ENCODE results near the gene ITPRIP. TPM values are rescaled to one million over a fixed set of nuclear protein-coding genes. Genes with fewer than 3 reads are reported as not detected.

Gene ITPRIP
- total RNA-seq, 1 experiment from 2014 or later: 24.8 TPM

DNA sequence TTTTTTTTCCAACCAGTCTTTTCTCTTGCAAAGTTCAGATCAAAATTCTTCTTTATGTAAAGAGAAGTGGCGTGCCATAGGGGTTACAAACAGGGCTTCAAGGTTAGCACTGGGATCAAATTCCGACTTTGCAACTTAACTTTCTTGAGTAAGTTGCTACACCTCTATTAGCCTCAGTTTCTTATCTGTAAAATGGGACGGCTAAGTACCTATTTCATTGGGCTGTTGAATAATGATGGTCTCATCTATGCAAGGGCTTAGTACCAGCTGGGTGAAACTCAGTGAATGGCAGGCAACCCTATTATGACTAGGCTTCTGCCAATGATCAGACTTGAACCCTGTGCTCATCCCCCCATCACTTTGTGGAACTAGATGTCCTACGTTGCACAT, 33.9 kb downstream of the ITPRIP start:
- no TSS peak for BruUV-seq (replicated peaks)
- no peak overlapping the region for H3K4me3 ChIP-seq (ENCODE audit: low read depth, low read length, poor library complexity, severe bottlenecking)
- no peaks in the 10 kb centered on the region for H3K27me3 ChIP-seq (replicated peaks; ENCODE audit: insufficient read depth, low read depth, low read length, poor library complexity)
- no peaks in the 10 kb centered on the region for H3K9me3 ChIP-seq (ENCODE audit: low read depth, low read length, poor library complexity, severe bottlenecking)
- no peak for DNase-seq (ENCODE audit: low spot score)
- POLR2A ChIA-PET (ENCODE audit: low non-redundant PET): no interaction called here
- no peak overlapping the region for H3K27ac ChIP-seq (ENCODE audit: low read depth, low read length, poor library complexity, severe bottlenecking)
- TF ChIP-seq, protein P1, sequence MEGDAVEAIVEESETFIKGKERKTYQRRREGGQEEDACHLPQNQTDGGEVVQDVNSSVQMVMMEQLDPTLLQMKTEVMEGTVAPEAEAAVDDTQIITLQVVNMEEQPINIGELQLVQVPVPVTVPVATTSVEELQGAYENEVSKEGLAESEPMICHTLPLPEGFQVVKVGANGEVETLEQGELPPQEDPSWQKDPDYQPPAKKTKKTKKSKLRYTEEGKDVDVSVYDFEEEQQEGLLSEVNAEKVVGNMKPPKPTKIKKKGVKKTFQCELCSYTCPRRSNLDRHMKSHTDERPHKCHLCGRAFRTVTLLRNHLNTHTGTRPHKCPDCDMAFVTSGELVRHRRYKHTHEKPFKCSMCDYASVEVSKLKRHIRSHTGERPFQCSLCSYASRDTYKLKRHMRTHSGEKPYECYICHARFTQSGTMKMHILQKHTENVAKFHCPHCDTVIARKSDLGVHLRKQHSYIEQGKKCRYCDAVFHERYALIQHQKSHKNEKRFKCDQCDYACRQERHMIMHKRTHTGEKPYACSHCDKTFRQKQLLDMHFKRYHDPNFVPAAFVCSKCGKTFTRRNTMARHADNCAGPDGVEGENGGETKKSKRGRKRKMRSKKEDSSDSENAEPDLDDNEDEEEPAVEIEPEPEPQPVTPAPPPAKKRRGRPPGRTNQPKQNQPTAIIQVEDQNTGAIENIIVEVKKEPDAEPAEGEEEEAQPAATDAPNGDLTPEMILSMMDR (conservative IDR thresholded peaks at IDR 0.05; ENCODE audit: low read depth, low read length): no peak
- TF ChIP-seq EZH2 (IDR thresholded peaks at IDR 0.05; ENCODE audit: borderline replicate concordance, low read depth, low read length, poor library complexity, severe bottlenecking): no peak
- H3K36me3 ChIP-seq (ENCODE audit: insufficient read depth, low read length, poor library complexity, severe bottlenecking): peaks cover under 1% of the 10 kb centered on the region
- H3K4me1 ChIP-seq (ENCODE audit: insufficient read depth, low read length, poor library complexity, severe bottlenecking): no peaks in the 10 kb centered on the region
- CTCF ChIA-PET: no interaction called here
- intact Hi-C loops (cut with micrococcal nuclease; ENCODE audit: unreplicated experiment): no loop called here

DNA sequence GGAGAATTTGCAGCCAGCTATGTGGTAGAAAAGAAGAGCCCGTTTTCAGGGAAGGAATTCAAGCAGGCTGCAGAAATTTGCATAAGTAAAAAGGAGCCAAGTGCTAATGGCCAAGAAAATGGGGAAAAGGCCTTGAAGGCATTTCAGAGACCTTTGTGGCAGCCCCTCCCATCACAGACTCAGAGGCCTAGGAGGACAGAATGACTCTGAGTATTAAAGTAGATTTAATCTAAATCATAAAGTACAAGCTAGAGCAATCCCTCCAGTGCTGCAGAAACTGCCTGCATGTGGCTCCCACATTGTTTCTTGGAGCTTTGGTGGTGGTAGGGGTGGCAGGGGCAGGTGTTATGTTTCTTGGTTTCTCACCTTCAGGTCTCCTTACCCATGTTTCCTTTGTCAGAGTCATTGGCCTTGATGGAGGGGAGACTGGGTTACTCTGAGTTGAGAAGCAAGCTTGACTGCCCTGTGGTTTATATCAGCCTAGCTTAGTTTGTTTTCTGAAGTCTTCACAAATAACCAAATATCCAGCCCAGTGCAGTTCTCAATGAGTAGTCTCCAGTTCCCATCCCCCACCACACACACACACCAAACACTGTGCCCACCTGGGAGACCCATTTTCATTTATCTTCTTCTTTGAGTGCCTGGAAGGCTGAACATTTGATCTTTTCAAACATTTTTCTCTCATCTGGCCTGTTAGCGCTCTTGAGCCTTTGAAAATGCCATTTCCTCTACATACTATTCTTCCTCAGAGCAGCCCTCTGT, 34.5 kb downstream of the ITPRIP start:
- POLR2A ChIA-PET (ENCODE audit: low non-redundant PET): no interaction called here
- CTCF ChIA-PET: no interaction called here
- intact Hi-C loops (cut with micrococcal nuclease; ENCODE audit: unreplicated experiment): no loop called here
- Histone ChIP-seq H3K4me1 (ENCODE audit: insufficient read depth, low read length, poor library complexity, severe bottlenecking) (no peaks in the 10 kb centered on the region), H3K36me3 (ENCODE audit: insufficient read depth, low read length, poor library complexity, severe bottlenecking) (no peaks in the 10 kb centered on the region), H3K27me3 (replicated peaks; ENCODE audit: insufficient read depth, low read depth, low read length, poor library complexity) (no peaks in the 10 kb centered on the region), H3K4me3 (ENCODE audit: low read depth, low read length, poor library complexity, severe bottlenecking) (no peak overlapping the region), H3K27ac (ENCODE audit: low read depth, low read length, poor library complexity, severe bottlenecking) (no peak overlapping the region), H3K9me3 (ENCODE audit: low read depth, low read length, poor library complexity, severe bottlenecking) (no peaks in the 10 kb centered on the region)
- no TSS peak for BruUV-seq (replicated peaks)
- TF ChIP-seq, protein P1 (conservative IDR thresholded peaks at IDR 0.05; ENCODE audit: low read depth, low read length): no peak
- no peak for TF ChIP-seq EZH2 (IDR thresholded peaks at IDR 0.05; ENCODE audit: borderline replicate concordance, low read depth, low read length, poor library complexity, severe bottlenecking)
- no peak for DNase-seq (ENCODE audit: low spot score)

DNA sequence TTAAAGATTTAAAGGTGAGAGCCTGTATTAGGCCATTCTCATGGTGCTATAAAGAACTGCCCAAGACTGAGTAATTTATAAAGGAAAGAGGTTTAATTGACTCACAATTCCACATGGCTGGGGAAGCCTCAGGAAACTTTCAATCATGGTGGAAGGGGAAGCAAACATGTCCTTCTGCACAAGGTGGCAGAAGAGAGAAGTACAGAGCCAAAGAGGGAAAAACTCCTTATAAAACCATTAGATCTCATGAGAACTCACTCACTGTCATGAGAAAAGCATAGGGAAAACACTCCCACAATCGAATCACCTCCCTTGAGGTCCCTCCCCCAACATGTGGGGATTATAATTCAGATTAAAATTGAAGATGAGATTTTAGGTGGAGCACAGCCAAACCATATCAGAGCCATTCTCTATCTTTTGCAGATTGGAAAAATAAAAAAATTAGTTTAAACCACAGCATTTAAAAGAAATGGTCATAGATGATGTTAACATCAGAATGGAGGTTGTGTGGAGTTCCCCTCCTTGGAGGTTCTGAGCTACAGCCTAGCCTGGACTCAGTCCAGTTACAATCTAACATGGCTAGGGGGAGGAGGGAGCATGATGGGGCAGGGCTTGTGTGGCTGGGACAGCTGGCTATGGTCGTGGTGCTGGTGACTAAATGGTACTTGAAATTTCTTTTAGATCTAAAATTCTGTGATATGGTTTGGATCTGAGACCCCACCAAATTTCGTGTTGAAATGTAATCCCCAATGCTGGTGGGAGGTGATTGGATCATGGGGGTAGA, 36.2 kb downstream of the ITPRIP start:
- no peak overlapping the region for H3K27ac ChIP-seq (ENCODE audit: low read depth, low read length, poor library complexity, severe bottlenecking)
- CTCF ChIA-PET: no interaction called here

More for the DNA sequence above, 36.2 kb downstream of the ITPRIP start:
- no peak for DNase-seq (ENCODE audit: low spot score)
- Histone ChIP-seq H3K4me1 (ENCODE audit: insufficient read depth, low read length, poor library complexity, severe bottlenecking) (no peaks in the 10 kb centered on the region), H3K9me3 (ENCODE audit: low read depth, low read length, poor library complexity, severe bottlenecking) (no peaks in the 10 kb centered on the region), H3K27me3 (replicated peaks; ENCODE audit: insufficient read depth, low read depth, low read length, poor library complexity) (no peaks in the 10 kb centered on the region), H3K4me3 (ENCODE audit: low read depth, low read length, poor library complexity, severe bottlenecking) (no peak overlapping the region), H3K36me3 (ENCODE audit: insufficient read depth, low read length, poor library complexity, severe bottlenecking) (no peaks in the 10 kb centered on the region)
- BruUV-seq (replicated peaks): no TSS peak
- TF ChIP-seq, protein P1 (conservative IDR thresholded peaks at IDR 0.05; ENCODE audit: low read depth, low read length): no peak
- TF ChIP-seq EZH2 (IDR thresholded peaks at IDR 0.05; ENCODE audit: borderline replicate concordance, low read depth, low read length, poor library complexity, severe bottlenecking): no peak
- intact Hi-C loops (cut with micrococcal nuclease; ENCODE audit: unreplicated experiment): no loop called here
- POLR2A ChIA-PET (ENCODE audit: low non-redundant PET): no interaction called here
